BLaER1 (cell line): ENCODE results near the gene CPEB4.

Source experiments
- H3K27ac ChIP-seq: shearing (Covaris generic); formaldehyde crosslinking; 2 replicates; pipeline ENCODE4 v1.8.1; 2022
- H3K27me3 ChIP-seq: shearing (Covaris generic); formaldehyde crosslinking; 2 replicates; pipeline ENCODE4 v1.8.1; 2022
- H3K36me3 ChIP-seq: shearing (Covaris generic); formaldehyde crosslinking; 2 replicates; pipeline ENCODE4 v1.8.1; 2022
- H3K4me1 ChIP-seq: shearing (Covaris generic); formaldehyde crosslinking; 2 replicates; pipeline ENCODE4 v1.8.1; 2022
- H3K4me2 ChIP-seq: shearing (Covaris generic); formaldehyde crosslinking; 2 replicates; pipeline ENCODE4 v1.8.1; 2022
- H3K4me3 ChIP-seq: shearing (Covaris generic); formaldehyde crosslinking; 2 replicates; pipeline ENCODE4 v1.8.1; 2022
- H3K9ac ChIP-seq: shearing (Covaris generic); formaldehyde crosslinking; 2 replicates; pipeline ENCODE4 v1.8.1; 2022
- H3K9me3 ChIP-seq: shearing (Covaris generic); formaldehyde crosslinking; 2 replicates; pipeline ENCODE4 v1.8.1; 2022
- H4K20me1 ChIP-seq: shearing (Covaris generic); formaldehyde crosslinking; 2 replicates; pipeline ENCODE4 v1.8.1; 2022
- Cebpa-rat ChIP-seq: shearing (Covaris generic); IDR thresholded peaks from 2 replicates; pipeline ENCODE4 v1.8.1; 2022

Gene CPEB4

GRCh38 chr5:173997331-173997730, 109.2 kb downstream of the CPEB4 start:
- Histone ChIP-seq H3K27ac (no peak overlapping the region), H4K20me1 (no peaks in the 10 kb centered on the region), H3K27me3 (no peaks in the 10 kb centered on the region), H3K9me3 (no peaks in the 10 kb centered on the region), H3K4me2 (no peak overlapping the region), H3K9ac (no peak overlapping the region), H3K4me3 (no peak overlapping the region), H3K36me3 (no peaks in the 10 kb centered on the region), H3K4me1 (no peaks in the 10 kb centered on the region)
- no peak for TF ChIP-seq Cebpa-rat

GRCh38 chr5:173998531-173998930, 110.4 kb downstream of the CPEB4 start:
- no peak for TF ChIP-seq Cebpa-rat
- Histone ChIP-seq H3K4me2 (no peak overlapping the region), H3K9ac (no peak overlapping the region), H4K20me1 (no peaks in the 10 kb centered on the region), H3K9me3 (no peaks in the 10 kb centered on the region), H3K4me1 (no peaks in the 10 kb centered on the region), H3K36me3 (no peaks in the 10 kb centered on the region), H3K27ac (no peak overlapping the region), H3K4me3 (no peak overlapping the region), H3K27me3 (no peaks in the 10 kb centered on the region)

GRCh38 chr5:174000076-174000475, 111.9 kb downstream of the CPEB4 start:
- Histone ChIP-seq H3K4me3 (no peak overlapping the region), H3K4me2 (no peak overlapping the region), H3K4me1 (no peaks in the 10 kb centered on the region), H4K20me1 (no peaks in the 10 kb centered on the region), H3K27ac (no peak overlapping the region), H3K9ac (no peak overlapping the region), H3K9me3 (no peaks in the 10 kb centered on the region), H3K27me3 (no peaks in the 10 kb centered on the region), H3K36me3 (no peaks in the 10 kb centered on the region)
- no peak for TF ChIP-seq Cebpa-rat

- H3K4me1 ChIP-seq = no peaks in the 10 kb centered on the region
- no peak overlapping the region for H3K4me3 ChIP-seq
- H3K27me3 ChIP-seq = no peaks in the 10 kb centered on the region
- H3K4me2 ChIP-seq = no peak overlapping the region
- no peaks in the 10 kb centered on the region for H3K36me3 ChIP-seq
- H3K9ac ChIP-seq = no peak overlapping the region
- no peaks in the 10 kb centered on the region for H3K9me3 ChIP-seq
- no peak for TF ChIP-seq Cebpa-rat
- H4K20me1 ChIP-seq = no peaks in the 10 kb centered on the region
- H3K27ac ChIP-seq = no peak overlapping the region
Observed at GRCh38 chr5:174003795-174004194, 115.6 kb downstream of the CPEB4 start.

- no peak overlapping the region for H3K4me3 ChIP-seq
- H3K27me3 ChIP-seq = no peaks in the 10 kb centered on the region
- no peaks in the 10 kb centered on the region for H3K36me3 ChIP-seq
- peaks cover 10% of the 10 kb centered on the region for H3K4me1 ChIP-seq
- no peak overlapping the region for H3K9ac ChIP-seq
- no peak overlapping the region for H3K27ac ChIP-seq
- H3K9me3 ChIP-seq = no peaks in the 10 kb centered on the region; the same call in 1 of the 2 replicates
- H3K4me2 ChIP-seq = no peak overlapping the region
- H4K20me1 ChIP-seq = no peaks in the 10 kb centered on the region
- TF ChIP-seq Cebpa-rat = no peak
Observed at GRCh38 chr5:174008922-174009321, 120.8 kb downstream of the CPEB4 start.

GRCh38 chr5:174010365-174010764, 122.2 kb downstream of the CPEB4 start:
- Histone ChIP-seq H3K4me1 (peaks cover 10% of the 10 kb centered on the region), H3K27ac (no peak overlapping the region), H3K27me3 (no peaks in the 10 kb centered on the region), H4K20me1 (no peaks in the 10 kb centered on the region), H3K36me3 (no peaks in the 10 kb centered on the region), H3K4me3 (no peak overlapping the region), H3K9me3 (no peaks in the 10 kb centered on the region; the same call in 1 of the 2 replicates), H3K9ac (no peak overlapping the region), H3K4me2 (no peak overlapping the region)
- no peak for TF ChIP-seq Cebpa-rat

- Histone ChIP-seq H3K27ac (no peak overlapping the region), H4K20me1 (no peaks in the 10 kb centered on the region), H3K27me3 (no peaks in the 10 kb centered on the region), H3K9ac (no peak overlapping the region), H3K9me3 (no peaks in the 10 kb centered on the region; the same call in 1 of the 2 replicates), H3K4me3 (no peak overlapping the region), H3K4me1 (peaks cover 10% of the 10 kb centered on the region), H3K36me3 (no peaks in the 10 kb centered on the region), H3K4me2 (peak overlapping the region; percentile 35)
- TF ChIP-seq Cebpa-rat = no peak
Observed at GRCh38 chr5:174011441-174011840, 123.3 kb downstream of the CPEB4 start.
